Liver (tissue), 3 donors: Measurements from ENCODE around the gene FOXK2.
"Not testable (repeated sequence)": the region's sequence is repeated elsewhere in the genome, so short reads cannot be mapped to it uniquely, and the experiment has no call there.

Experiments used
- EGR1 ChIP-seq, 2 donors: IDR thresholded peaks; 2 replicates each; pipeline ENCODE4 v1.6.1; 2016 to 2018; ENCODE audit warnings: antibody characterized with exemption in 2 of 2, low read depth in 2 of 2
- NR2F2 ChIP-seq: IDR thresholded peaks from 2 replicates; pipeline ENCODE4 v1.6.1; 2016; ENCODE audit warnings: antibody characterized with exemption
- RAD21 ChIP-seq, 2 donors: IDR thresholded peaks; 2 replicates each; pipeline ENCODE4 v1.6.1; 2016; ENCODE audit warnings: antibody characterized with exemption in 2 of 2, mild to moderate bottlenecking in 2 of 2
- TF ChIP-seq, protein P1 (sequence below): IDR thresholded peaks from 2 replicates; pipeline ENCODE4 v1.6.1; 2016; ENCODE audit warnings: antibody characterized with exemption, mild to moderate bottlenecking
- TF ChIP-seq, protein P2 (sequence below): fragments of 150-350 bp; IDR thresholded peaks from 2 replicates; pipeline ENCODE4 v1.5.1; 2017; ENCODE audit warnings: improper control_type of control experiment, low read depth, low read length; ENCODE audit not compliant: missing input control
- TF ChIP-seq, protein P3 (sequence below): IDR thresholded peaks from 2 replicates; pipeline ENCODE4 v1.6.1; 2016; ENCODE audit warnings: antibody characterized with exemption
- TF ChIP-seq, protein P4 (sequence below): IDR thresholded peaks from 2 replicates; pipeline ENCODE4 v1.6.1; 2016; ENCODE audit warnings: antibody characterized with exemption
- donor health status: healthy.
- donor health status: healthy.

DNA sequence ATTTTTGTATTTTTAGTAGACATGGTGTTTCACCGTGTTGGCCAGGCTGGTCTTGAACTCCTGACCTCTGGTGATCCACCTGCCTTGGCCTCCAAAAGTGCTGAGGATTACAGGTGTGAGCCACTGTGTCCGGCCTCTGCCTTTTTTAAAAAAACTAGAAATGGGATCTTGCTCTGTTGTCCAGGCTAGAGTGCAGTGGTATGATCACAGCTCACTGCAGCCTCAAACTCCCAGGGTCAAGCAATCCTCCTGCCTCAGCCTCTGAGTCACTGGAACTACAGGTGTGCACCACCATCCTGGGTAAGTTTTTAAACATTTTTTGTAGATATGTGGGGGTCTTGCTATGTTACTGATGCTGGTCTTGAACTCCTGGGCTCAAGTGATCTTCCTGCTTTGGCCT is 38.0 kb downstream of the FOXK2 start:
- TF ChIP-seq, protein P1, sequence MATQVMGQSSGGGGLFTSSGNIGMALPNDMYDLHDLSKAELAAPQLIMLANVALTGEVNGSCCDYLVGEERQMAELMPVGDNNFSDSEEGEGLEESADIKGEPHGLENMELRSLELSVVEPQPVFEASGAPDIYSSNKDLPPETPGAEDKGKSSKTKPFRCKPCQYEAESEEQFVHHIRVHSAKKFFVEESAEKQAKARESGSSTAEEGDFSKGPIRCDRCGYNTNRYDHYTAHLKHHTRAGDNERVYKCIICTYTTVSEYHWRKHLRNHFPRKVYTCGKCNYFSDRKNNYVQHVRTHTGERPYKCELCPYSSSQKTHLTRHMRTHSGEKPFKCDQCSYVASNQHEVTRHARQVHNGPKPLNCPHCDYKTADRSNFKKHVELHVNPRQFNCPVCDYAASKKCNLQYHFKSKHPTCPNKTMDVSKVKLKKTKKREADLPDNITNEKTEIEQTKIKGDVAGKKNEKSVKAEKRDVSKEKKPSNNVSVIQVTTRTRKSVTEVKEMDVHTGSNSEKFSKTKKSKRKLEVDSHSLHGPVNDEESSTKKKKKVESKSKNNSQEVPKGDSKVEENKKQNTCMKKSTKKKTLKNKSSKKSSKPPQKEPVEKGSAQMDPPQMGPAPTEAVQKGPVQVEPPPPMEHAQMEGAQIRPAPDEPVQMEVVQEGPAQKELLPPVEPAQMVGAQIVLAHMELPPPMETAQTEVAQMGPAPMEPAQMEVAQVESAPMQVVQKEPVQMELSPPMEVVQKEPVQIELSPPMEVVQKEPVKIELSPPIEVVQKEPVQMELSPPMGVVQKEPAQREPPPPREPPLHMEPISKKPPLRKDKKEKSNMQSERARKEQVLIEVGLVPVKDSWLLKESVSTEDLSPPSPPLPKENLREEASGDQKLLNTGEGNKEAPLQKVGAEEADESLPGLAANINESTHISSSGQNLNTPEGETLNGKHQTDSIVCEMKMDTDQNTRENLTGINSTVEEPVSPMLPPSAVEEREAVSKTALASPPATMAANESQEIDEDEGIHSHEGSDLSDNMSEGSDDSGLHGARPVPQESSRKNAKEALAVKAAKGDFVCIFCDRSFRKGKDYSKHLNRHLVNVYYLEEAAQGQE, result not testable (repeated sequence)
- TF ChIP-seq NR2F2; EGR1 (IDR thresholded peaks at IDR 0.05; ENCODE audit: low read depth in 2 of 2); RAD21 (IDR thresholded peaks at IDR 0.05): not testable (repeated sequence)
- TF ChIP-seq, protein P2, sequence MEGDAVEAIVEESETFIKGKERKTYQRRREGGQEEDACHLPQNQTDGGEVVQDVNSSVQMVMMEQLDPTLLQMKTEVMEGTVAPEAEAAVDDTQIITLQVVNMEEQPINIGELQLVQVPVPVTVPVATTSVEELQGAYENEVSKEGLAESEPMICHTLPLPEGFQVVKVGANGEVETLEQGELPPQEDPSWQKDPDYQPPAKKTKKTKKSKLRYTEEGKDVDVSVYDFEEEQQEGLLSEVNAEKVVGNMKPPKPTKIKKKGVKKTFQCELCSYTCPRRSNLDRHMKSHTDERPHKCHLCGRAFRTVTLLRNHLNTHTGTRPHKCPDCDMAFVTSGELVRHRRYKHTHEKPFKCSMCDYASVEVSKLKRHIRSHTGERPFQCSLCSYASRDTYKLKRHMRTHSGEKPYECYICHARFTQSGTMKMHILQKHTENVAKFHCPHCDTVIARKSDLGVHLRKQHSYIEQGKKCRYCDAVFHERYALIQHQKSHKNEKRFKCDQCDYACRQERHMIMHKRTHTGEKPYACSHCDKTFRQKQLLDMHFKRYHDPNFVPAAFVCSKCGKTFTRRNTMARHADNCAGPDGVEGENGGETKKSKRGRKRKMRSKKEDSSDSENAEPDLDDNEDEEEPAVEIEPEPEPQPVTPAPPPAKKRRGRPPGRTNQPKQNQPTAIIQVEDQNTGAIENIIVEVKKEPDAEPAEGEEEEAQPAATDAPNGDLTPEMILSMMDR, result not testable (repeated sequence)
- TF ChIP-seq, protein P3, sequence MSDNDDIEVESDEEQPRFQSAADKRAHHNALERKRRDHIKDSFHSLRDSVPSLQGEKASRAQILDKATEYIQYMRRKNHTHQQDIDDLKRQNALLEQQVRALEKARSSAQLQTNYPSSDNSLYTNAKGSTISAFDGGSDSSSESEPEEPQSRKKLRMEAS, result not testable (repeated sequence)
- TF ChIP-seq, protein P4, sequence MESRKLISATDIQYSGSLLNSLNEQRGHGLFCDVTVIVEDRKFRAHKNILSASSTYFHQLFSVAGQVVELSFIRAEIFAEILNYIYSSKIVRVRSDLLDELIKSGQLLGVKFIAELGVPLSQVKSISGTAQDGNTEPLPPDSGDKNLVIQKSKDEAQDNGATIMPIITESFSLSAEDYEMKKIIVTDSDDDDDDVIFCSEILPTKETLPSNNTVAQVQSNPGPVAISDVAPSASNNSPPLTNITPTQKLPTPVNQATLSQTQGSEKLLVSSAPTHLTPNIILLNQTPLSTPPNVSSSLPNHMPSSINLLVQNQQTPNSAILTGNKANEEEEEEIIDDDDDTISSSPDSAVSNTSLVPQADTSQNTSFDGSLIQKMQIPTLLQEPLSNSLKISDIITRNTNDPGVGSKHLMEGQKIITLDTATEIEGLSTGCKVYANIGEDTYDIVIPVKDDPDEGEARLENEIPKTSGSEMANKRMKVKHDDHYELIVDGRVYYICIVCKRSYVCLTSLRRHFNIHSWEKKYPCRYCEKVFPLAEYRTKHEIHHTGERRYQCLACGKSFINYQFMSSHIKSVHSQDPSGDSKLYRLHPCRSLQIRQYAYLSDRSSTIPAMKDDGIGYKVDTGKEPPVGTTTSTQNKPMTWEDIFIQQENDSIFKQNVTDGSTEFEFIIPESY, result not testable (repeated sequence)
